CD4-positive, alpha-beta T cell (primary cell): ENCODE data around the gene CFAP299. TPM values are rescaled to one million over a fixed set of nuclear protein-coding genes. Genes with fewer than 3 reads are reported as not detected.
A peak's percentile ranks its signal among the peaks of the same experiment; 100 is the strongest.

ENCODE experiments used
- ATAC-seq: fragments of 200-7000 bp; cut with Tn5 transposase; one replicate; pipeline ENCODE4 v1.10.0; 2022; ENCODE audit warnings: mild to moderate bottlenecking; ENCODE audit not compliant: poor library complexity
- CTCF ChIA-PET: fragments of 350-600 bp; sonication (Branson Sonifier 250); formaldehyde crosslinking; loops from one replicate; lab custom pipeline; 2021; ENCODE audit warnings: antibody characterized with exemption, inconsistent platforms; lab: Charles Lee
- POLR2A ChIA-PET: fragments of 350-600 bp; sonication (Branson Sonifier 250); formaldehyde crosslinking; loops from one replicate; lab custom pipeline; 2021; ENCODE audit warnings: antibody characterized with exemption, inconsistent platforms; lab: Charles Lee
- DNase-seq, 14 experiments: peaks; one replicate each; pipeline ENCODE4 v3.0.0-alpha.2; 2013 to 2020; ENCODE audit warnings: mixed read lengths in 2 of 14
- H3K27ac ChIP-seq, 2 donors: one replicate each; pipeline versions ENCODE4 v1.5.1 to v1.7.0; 2013; ENCODE audit warnings: low read length in 2 of 2, low read depth in 1 of 2, mild to moderate bottlenecking in 1 of 2
- H3K27me3 ChIP-seq, 2 experiments: 1 replicate in 1 of 2; 2 replicates in 1 of 2; pipeline versions ENCODE4 v1.6.1 to v1.7.0; 2013; ENCODE audit warnings: low read length in 2 of 2, control low read depth in 1 of 2, mild to moderate bottlenecking in 1 of 2, moderate library complexity in 1 of 2; ENCODE audit not compliant: insufficient read depth in 2 of 2, control insufficient read depth in 1 of 2
- H3K36me3 ChIP-seq: one replicate; pipeline ENCODE4 v1.6.1; 2013; ENCODE audit warnings: low read length, control low read depth; ENCODE audit not compliant: insufficient read depth
- H3K4me1 ChIP-seq: one replicate; pipeline ENCODE4 v1.6.1; 2013; ENCODE audit warnings: low read length, control low read depth; ENCODE audit not compliant: insufficient read depth
- H3K4me3 ChIP-seq: one replicate; pipeline ENCODE4 v1.5.1; 2013; ENCODE audit warnings: mild to moderate bottlenecking, low read length, moderate library complexity
- H3K9me3 ChIP-seq, 2 experiments: 1 replicate in 1 of 2; 2 replicates in 1 of 2; pipeline versions ENCODE4 v1.6.1 to v1.7.0; 2013; ENCODE audit warnings: low read length in 2 of 2, mild to moderate bottlenecking in 2 of 2, control low read depth in 1 of 2, moderate library complexity in 1 of 2; ENCODE audit not compliant: control insufficient read depth in 1 of 2, insufficient read depth in 1 of 2
- H3K27ac Mint-ChIP-seq: one replicate; pipeline ENCODE4 v1.8.0; 2020; ENCODE audit warnings: mixed read lengths
- H3K27me3 Mint-ChIP-seq: one replicate; pipeline ENCODE4 v1.8.0; 2021; ENCODE audit warnings: mixed read lengths
- H3K36me3 Mint-ChIP-seq: one replicate; pipeline ENCODE4 v1.8.0; 2021; ENCODE audit warnings: low read depth, mixed read lengths
- H3K4me1 Mint-ChIP-seq: one replicate; pipeline ENCODE4 v1.8.0; 2021; ENCODE audit warnings: low read depth, mixed read lengths
- H3K4me3 Mint-ChIP-seq: one replicate; pipeline ENCODE4 v1.8.0; 2020; ENCODE audit warnings: mild to moderate bottlenecking, mixed read lengths
- H3K9me3 Mint-ChIP-seq: one replicate; pipeline ENCODE4 v1.8.0; 2020; ENCODE audit warnings: mixed read lengths
- intact Hi-C, 2 experiments: fragments of 100-400 bp; cut with DNase I in 1 of 2; cut with micrococcal nuclease in 1 of 2; formaldehyde crosslinking; loops; one replicate each; pipeline versions ENCODE4 v1.15.1 to v1.9.0; 2023 to 2025; cut with DNase I, micrococcal nuclease
- total RNA-seq, 174 experiments: library from RNA in 2 of 174; stranded (reverse) in 2 of 174; gene quantifications; one replicate each; pipeline ENCODE4 v1.2.3 and lab custom pipeline; 2021 to 2026
- TF ChIP-seq, protein P1 (sequence below): fragments of 200-600 bp; IDR thresholded peaks from one replicate; pipeline ENCODE4 v1.8.0; 2022; ENCODE audit warnings: antibody characterized with exemption, mild to moderate bottlenecking

Gene CFAP299
- total RNA-seq, 2 experiments from 2014 or later: not detected

DNA sequence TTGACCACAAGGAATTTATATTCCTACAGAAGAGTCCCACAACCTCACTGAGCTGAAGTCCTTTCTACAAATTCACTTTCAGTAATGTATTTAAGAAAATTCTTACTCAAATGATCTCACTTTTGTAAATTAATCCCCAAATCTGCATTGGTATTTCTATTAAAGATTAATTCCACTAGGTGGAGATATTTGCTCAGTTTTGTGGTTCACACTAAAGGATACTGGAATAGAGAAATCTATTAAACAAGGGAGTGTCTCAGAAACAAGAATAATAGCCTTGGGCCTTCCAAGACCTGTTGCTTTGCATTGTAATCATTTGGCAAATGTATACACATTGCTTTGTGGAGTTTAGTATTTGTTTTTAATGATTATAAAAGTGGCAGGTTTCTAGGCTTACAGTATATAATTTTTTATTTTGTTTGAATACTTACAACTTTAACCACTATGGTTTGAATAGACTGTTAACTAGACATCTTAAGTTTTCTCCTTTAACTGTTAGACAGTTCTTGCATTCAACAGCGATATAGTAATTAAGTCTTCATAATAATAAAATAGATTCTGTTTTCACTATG, 25.9 kb downstream of the CFAP299 start:
- ChIA-PET CTCF (interaction anchor here (1.0 to 1.6 kb wide), 2 partner anchors 691 to 991 kb away, joined by 3 read pairs; no protein-coding TSS in a partner anchor), POLR2A (no interaction called here)
- ATAC-seq: no peak
- Mint-ChIP-seq H3K27me3 (peaks cover 38% of the 10 kb centered on the region), H3K36me3 (no peaks in the 10 kb centered on the region), H3K27ac (no peak overlapping the region), H3K4me3 (no peak overlapping the region), H3K4me1 (peaks cover 6% of the 10 kb centered on the region), H3K9me3 (no peaks in the 10 kb centered on the region)
- TF ChIP-seq, protein P1, sequence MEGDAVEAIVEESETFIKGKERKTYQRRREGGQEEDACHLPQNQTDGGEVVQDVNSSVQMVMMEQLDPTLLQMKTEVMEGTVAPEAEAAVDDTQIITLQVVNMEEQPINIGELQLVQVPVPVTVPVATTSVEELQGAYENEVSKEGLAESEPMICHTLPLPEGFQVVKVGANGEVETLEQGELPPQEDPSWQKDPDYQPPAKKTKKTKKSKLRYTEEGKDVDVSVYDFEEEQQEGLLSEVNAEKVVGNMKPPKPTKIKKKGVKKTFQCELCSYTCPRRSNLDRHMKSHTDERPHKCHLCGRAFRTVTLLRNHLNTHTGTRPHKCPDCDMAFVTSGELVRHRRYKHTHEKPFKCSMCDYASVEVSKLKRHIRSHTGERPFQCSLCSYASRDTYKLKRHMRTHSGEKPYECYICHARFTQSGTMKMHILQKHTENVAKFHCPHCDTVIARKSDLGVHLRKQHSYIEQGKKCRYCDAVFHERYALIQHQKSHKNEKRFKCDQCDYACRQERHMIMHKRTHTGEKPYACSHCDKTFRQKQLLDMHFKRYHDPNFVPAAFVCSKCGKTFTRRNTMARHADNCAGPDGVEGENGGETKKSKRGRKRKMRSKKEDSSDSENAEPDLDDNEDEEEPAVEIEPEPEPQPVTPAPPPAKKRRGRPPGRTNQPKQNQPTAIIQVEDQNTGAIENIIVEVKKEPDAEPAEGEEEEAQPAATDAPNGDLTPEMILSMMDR: peak; percentile 65
- peaks cover 3% of the 10 kb centered on the region for H3K4me1 ChIP-seq
- intact Hi-C loops: loop anchor here in 1 of 2 experiments (1.0 kb wide), 2 partner anchors 679 to 990 kb away; no protein-coding TSS in a partner anchor
- peak in 3 of 14 experiments; percentile 48 to 50 (median 50) for DNase-seq
- no peak overlapping the region for H3K4me3 ChIP-seq
- no peak overlapping the region for H3K27ac ChIP-seq
- peaks cover 7% of the 10 kb centered on the region in 2 experiments for H3K27me3 ChIP-seq
- H3K36me3 ChIP-seq: no peaks in the 10 kb centered on the region
- no peaks in the 10 kb centered on the region for H3K9me3 ChIP-seq

DNA sequence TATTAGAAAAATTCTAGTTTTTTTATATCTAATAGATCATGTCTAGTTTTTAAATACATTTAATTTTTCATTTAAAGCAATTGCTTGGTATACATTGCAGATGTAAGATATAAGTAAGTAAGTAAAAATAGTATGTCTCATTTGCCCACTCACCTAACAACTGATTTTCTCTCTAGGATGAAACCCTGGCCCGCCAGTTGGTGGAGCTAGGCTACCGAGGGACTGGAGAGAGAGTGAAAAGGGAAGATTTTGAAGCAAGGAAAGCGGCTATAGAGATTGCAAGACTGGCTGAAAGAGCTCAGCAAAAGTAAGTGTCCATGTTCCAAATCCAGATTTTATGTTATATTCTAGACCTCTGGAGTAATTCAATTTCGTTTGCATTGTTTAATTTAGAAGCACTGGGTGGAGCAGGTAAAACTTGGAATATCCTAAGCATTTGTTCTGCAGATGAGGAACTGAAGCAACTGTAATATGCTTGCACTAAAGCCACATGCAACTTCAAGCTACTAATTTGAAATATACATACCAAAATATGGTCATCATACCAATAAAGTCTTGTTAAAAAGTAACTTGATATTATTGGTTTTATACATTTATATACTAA, 27.1 kb downstream of the CFAP299 start:
- no peaks in the 10 kb centered on the region for H3K36me3 Mint-ChIP-seq

DNA sequence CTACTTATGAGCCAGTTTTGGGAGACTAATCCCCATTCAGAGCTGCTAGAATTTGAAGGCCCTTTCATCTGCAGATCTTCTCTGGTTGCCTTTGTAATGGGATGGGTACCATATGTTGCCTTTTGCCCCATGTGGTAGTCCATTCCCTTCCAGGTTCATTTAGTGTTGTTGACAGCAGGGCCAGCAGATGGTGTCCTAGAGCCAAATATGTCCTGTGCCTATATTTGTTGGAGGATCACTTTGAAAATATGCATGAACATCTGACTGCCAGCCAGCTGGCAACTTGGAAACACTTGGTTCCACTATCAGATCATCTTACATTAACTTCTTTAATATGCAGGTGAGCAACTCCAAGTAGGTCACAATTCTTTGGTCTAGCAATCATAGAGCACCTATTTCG, 30.4 kb downstream of the CFAP299 start:
- no peak overlapping the region for H3K27ac Mint-ChIP-seq
- CTCF ChIA-PET: interaction anchor here (1.2 to 3.4 kb wide), 4 partner anchors 17 to 989 kb away, joined by 3 to 11 read pairs (median 6); no protein-coding TSS in a partner anchor
- H3K27ac ChIP-seq: no peak overlapping the region

More for the DNA sequence above, 27.1 kb downstream of the CFAP299 start:
- H3K9me3 Mint-ChIP-seq: no peaks in the 10 kb centered on the region
- peaks cover 27% of the 10 kb centered on the region for H3K27me3 Mint-ChIP-seq
- CTCF ChIA-PET: interaction anchor here (0.7 to 1.4 kb wide), 8 partner anchors 26 to 989 kb away, joined by 3 to 14 read pairs (median 4); no protein-coding TSS in a partner anchor
- peak; percentile 24 to 58 (median 40) for DNase-seq
- peaks cover 3% of the 10 kb centered on the region for H3K4me1 ChIP-seq
- H3K36me3 ChIP-seq: no peaks in the 10 kb centered on the region
- intact Hi-C loops: loop anchor here (1.0 kb wide), 4 partner anchors 627 to 690 kb away; no protein-coding TSS in a partner anchor
- H3K4me1 Mint-ChIP-seq: peaks cover 10% of the 10 kb centered on the region
- TF ChIP-seq, protein P1: peak; percentile 35
- no peak overlapping the region for H3K27ac ChIP-seq
- H3K4me3 Mint-ChIP-seq: no peak overlapping the region
- H3K27ac Mint-ChIP-seq: no peak overlapping the region
- no peak overlapping the region for H3K4me3 ChIP-seq
- ATAC-seq: peak; percentile 67
- peaks cover 7% of the 10 kb centered on the region in 2 experiments for H3K27me3 ChIP-seq
- POLR2A ChIA-PET: interaction anchor here (1.0 kb wide), 1 partner anchor 223 kb away, joined by 3 read pairs; no protein-coding TSS in a partner anchor
- H3K9me3 ChIP-seq: no peaks in the 10 kb centered on the region

More for the DNA sequence above, 30.4 kb downstream of the CFAP299 start:
- DNase-seq (peak; percentile 31 to 75 (median 48)), ATAC-seq (peak; percentile 79)
- TF ChIP-seq, protein P1: peak; percentile 73
- H3K36me3 Mint-ChIP-seq: no peaks in the 10 kb centered on the region
- H3K9me3 ChIP-seq: peaks cover 2 to 6% of the 10 kb centered on the region in 2 experiments
- no peaks in the 10 kb centered on the region for H3K27me3 ChIP-seq
- intact Hi-C loops: loop anchor here in 1 of 2 experiments (1.0 kb wide), 2 partner anchors 624 to 674 kb away; no protein-coding TSS in a partner anchor
- no peaks in the 10 kb centered on the region for H3K9me3 Mint-ChIP-seq
- H3K4me1 ChIP-seq: peaks cover 3% of the 10 kb centered on the region
- H3K4me3 Mint-ChIP-seq: no peak overlapping the region
- H3K36me3 ChIP-seq: no peaks in the 10 kb centered on the region
- no peaks in the 10 kb centered on the region for H3K27me3 Mint-ChIP-seq
- POLR2A ChIA-PET: interaction anchor here (0.6 to 1.8 kb wide), 4 partner anchors 624 to 1919 kb away, joined by 3 to 6 read pairs (median 4); no protein-coding TSS in a partner anchor
- peaks cover 10% of the 10 kb centered on the region for H3K4me1 Mint-ChIP-seq
- no peak overlapping the region for H3K4me3 ChIP-seq
